ENCODE results near the gene TAF1C. TPM values are rescaled to one million over a fixed set of nuclear protein-coding genes. Genes with fewer than 3 reads are reported as not detected.

The TAF1C gene
- total and polyA plus RNA-seq, 7 donors, result 5.4 to 49.0 (median 20.7) TPM

GRCh38 chr16:84141143-84141670, 45.6 kb downstream of the TAF1C start:
- Histone ChIP-seq H3K27me3 (no peaks in the 10 kb centered on the region), H3K4me1 (peaks cover 0 to 29% (median 17%) of the 10 kb centered on the region in 4 donors), H3K4me3 (no peak overlapping the region), H3K27ac (no peak overlapping the region), H3K36me3 (no peaks in the 10 kb centered on the region), H3K9me3 (no peaks in the 10 kb centered on the region)
- TF ChIP-seq EP300 (IDR thresholded peaks at IDR 0.05) (no peak), POLR2AphosphoS5 (IDR thresholded peaks at IDR 0.05) (no peak), POLR2A (IDR thresholded peaks at IDR 0.05) (no peak), CTCF (IDR thresholded peaks at IDR 0.05) (no peak)
- DNase-seq, result no peak
- intact Hi-C loops (cut with DNase I), result no loop called here
- WGBS, 2 donors, result 77 to 81% methylated on average over 13 of the region's 13 CpGs

GRCh38 chr16:84139628-84140258, 47.1 kb downstream of the TAF1C start:
- TF ChIP-seq POLR2A (IDR thresholded peaks at IDR 0.05) (no peak), POLR2AphosphoS5 (IDR thresholded peaks at IDR 0.05) (no peak), CTCF (IDR thresholded peaks at IDR 0.05) (no peak), EP300 (IDR thresholded peaks at IDR 0.05) (no peak)
- Histone ChIP-seq H3K9me3 (no peaks in the 10 kb centered on the region), H3K4me1 (peaks cover 0 to 19% (median 11%) of the 10 kb centered on the region in 4 donors), H3K27me3 (no peaks in the 10 kb centered on the region), H3K36me3 (no peaks in the 10 kb centered on the region), H3K27ac (no peak overlapping the region), H3K4me3 (no peak overlapping the region)
- intact Hi-C loops (cut with DNase I), result no loop called here
- no peak for DNase-seq
- WGBS, 2 donors, result 78 to 86% methylated on average over 6 of the region's 6 CpGs

- DNase-seq, result no peak
- H3K36me3 ChIP-seq, result no peaks in the 10 kb centered on the region
Observed at GRCh38 chr16:84138824-84139627, 47.8 kb downstream of the TAF1C start.

GRCh38 chr16:84138500-84138823, 48.4 kb downstream of the TAF1C start:
- Histone ChIP-seq H3K27ac (no peak overlapping the region), H3K4me3 (no peak overlapping the region), H3K27me3 (no peaks in the 10 kb centered on the region), H3K36me3 (no peaks in the 10 kb centered on the region), H3K9me3 (no peaks in the 10 kb centered on the region), H3K4me1 (peaks cover 0 to 6% (median 2%) of the 10 kb centered on the region in 4 donors)
- WGBS, 2 donors, result 63 to 69% methylated on average over 2 of the region's 2 CpGs
- DNase-seq, result no peak
- intact Hi-C loops (cut with DNase I), result no loop called here
- TF ChIP-seq CTCF (IDR thresholded peaks at IDR 0.05) (no peak), POLR2A (IDR thresholded peaks at IDR 0.05) (no peak), EP300 (IDR thresholded peaks at IDR 0.05) (no peak), POLR2AphosphoS5 (IDR thresholded peaks at IDR 0.05) (no peak)

More at GRCh38 chr16:84138824-84139627, 47.8 kb downstream of the TAF1C start:
- Histone ChIP-seq H3K27ac (peak overlapping the region in 1 of 4 donors; percentile 25), H3K4me3 (no peak overlapping the region), H3K9me3 (no peaks in the 10 kb centered on the region), H3K27me3 (no peaks in the 10 kb centered on the region), H3K4me1 (peaks cover 0 to 11% (median 7%) of the 10 kb centered on the region in 4 donors)
- no peak for TF ChIP-seq POLR2AphosphoS5 (IDR thresholded peaks at IDR 0.05)
- no peak for TF ChIP-seq POLR2A (IDR thresholded peaks at IDR 0.05)
- no peak for TF ChIP-seq EP300 (IDR thresholded peaks at IDR 0.05)
- no peak for TF ChIP-seq CTCF (IDR thresholded peaks at IDR 0.05)
- intact Hi-C loops (cut with DNase I), result no loop called here
- WGBS, 2 donors, result 73 to 82% methylated on average over 14 of the region's 14 CpGs

Measured in sigmoid colon (tissue), 7 donors.